ENCODE measurements around the gene DCAF10. TPM values are rescaled to one million over a fixed set of nuclear protein-coding genes. Genes with fewer than 3 reads are reported as not detected.

The DCAF10 gene
- total and polyA plus RNA-seq, 2 donors from 2014 or later = 10.6 to 28.5 TPM

- peaks cover 0 to 5% (median 4%) of the 10 kb centered on the region in 3 donors for H3K36me3 ChIP-seq (ENCODE audit: control insufficient read depth in 2 of 3, insufficient read depth in 3 of 3, low read length in 3 of 3)
- no peaks in the 10 kb centered on the region for H3K27me3 ChIP-seq (ENCODE audit: control insufficient read depth, insufficient read depth, low read length)
- no peak for FAIRE-seq
- H3K27ac ChIP-seq (ENCODE audit: low read depth in 2 of 2, low read length in 2 of 2) = no peak overlapping the region
- DNase-seq = no peak
- intact Hi-C loops (cut with DNase I) = no loop called here
- H3K4me3 ChIP-seq (ENCODE audit: low read length in 3 of 3) = no peak overlapping the region
- TF ChIP-seq, protein P1, sequence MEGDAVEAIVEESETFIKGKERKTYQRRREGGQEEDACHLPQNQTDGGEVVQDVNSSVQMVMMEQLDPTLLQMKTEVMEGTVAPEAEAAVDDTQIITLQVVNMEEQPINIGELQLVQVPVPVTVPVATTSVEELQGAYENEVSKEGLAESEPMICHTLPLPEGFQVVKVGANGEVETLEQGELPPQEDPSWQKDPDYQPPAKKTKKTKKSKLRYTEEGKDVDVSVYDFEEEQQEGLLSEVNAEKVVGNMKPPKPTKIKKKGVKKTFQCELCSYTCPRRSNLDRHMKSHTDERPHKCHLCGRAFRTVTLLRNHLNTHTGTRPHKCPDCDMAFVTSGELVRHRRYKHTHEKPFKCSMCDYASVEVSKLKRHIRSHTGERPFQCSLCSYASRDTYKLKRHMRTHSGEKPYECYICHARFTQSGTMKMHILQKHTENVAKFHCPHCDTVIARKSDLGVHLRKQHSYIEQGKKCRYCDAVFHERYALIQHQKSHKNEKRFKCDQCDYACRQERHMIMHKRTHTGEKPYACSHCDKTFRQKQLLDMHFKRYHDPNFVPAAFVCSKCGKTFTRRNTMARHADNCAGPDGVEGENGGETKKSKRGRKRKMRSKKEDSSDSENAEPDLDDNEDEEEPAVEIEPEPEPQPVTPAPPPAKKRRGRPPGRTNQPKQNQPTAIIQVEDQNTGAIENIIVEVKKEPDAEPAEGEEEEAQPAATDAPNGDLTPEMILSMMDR (IDR thresholded peaks at IDR 0.05; ENCODE audit: borderline replicate concordance, extremely low read depth, insufficient read depth) = no peak
- H3K9ac ChIP-seq (ENCODE audit: low read length in 3 of 3) = no peak overlapping the region
- H3K4me1 ChIP-seq (ENCODE audit: control insufficient read depth in 2 of 3, insufficient read depth in 2 of 3, low read depth in 1 of 3, low read length in 3 of 3) = no peaks in the 10 kb centered on the region
- H3K9me3 ChIP-seq (ENCODE audit: control insufficient read depth in 2 of 3, insufficient read depth in 1 of 3, low read length in 3 of 3) = no peaks in the 10 kb centered on the region
Observed at GRCh38 chr9:37827483-37828165, 27.0 kb downstream of the DCAF10 start.

DNA sequence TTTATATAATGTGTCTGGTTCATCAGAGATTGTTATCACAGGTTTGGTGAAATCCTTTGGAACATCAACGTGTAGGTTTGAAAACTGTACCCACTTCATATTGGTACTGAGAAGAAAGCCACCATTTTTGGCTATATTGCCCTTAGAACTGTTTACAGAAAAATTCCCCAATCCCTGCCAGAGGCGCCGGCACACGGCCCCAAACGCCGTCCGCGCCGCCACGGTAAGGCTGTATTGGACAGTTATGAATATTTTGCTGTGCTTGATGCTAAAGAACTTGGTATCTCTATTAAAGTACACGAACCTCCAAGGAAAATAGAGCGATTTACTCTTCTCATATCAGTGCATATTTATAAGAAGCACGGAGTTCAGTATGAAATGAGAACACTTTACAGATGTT is 35.2 kb downstream of the DCAF10 start:
- Histone ChIP-seq H3K27ac (ENCODE audit: low read depth in 2 of 2, low read length in 2 of 2) (no peak overlapping the region), H3K9ac (ENCODE audit: low read length in 3 of 3) (no peak overlapping the region), H3K9me3 (ENCODE audit: control insufficient read depth in 2 of 3, insufficient read depth in 1 of 3, low read length in 3 of 3) (no peaks in the 10 kb centered on the region), H3K36me3 (ENCODE audit: control insufficient read depth in 2 of 3, insufficient read depth in 3 of 3, low read length in 3 of 3) (no peaks in the 10 kb centered on the region), H3K4me1 (ENCODE audit: control insufficient read depth in 2 of 3, insufficient read depth in 2 of 3, low read depth in 1 of 3, low read length in 3 of 3) (no peaks in the 10 kb centered on the region), H3K4me3 (ENCODE audit: low read length in 3 of 3) (no peak overlapping the region), H3K27me3 (ENCODE audit: control insufficient read depth, insufficient read depth, low read length) (no peaks in the 10 kb centered on the region)
- no peak for FAIRE-seq
- DNase-seq = no peak
- TF ChIP-seq, protein P1 (IDR thresholded peaks at IDR 0.05; ENCODE audit: borderline replicate concordance, extremely low read depth, insufficient read depth) = no peak
- intact Hi-C loops (cut with DNase I) = no loop called here

DNA sequence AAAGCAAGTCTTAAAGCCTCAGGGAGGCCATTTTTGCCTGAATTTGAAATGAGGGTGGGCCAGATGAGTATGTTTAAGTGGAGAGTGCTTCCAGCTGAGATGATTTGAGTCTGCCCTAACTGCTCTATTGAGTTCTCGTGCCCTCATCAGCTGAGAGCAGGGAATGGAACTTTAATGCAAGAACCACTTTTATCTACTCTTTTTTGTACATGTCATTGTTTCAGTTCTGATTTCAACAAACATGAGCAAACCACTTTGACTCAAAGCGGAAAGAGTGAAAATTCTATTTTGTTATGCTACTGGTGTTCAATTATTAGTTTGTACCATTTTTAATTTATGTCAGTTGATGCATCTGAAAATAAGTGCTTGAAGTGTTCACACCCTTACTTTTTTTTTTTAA is 35.8 kb downstream of the DCAF10 start:
- Histone ChIP-seq H3K9ac (ENCODE audit: low read length in 3 of 3) (no peak overlapping the region), H3K36me3 (ENCODE audit: control insufficient read depth in 2 of 3, insufficient read depth in 3 of 3, low read length in 3 of 3) (no peaks in the 10 kb centered on the region), H3K9me3 (ENCODE audit: control insufficient read depth in 2 of 3, insufficient read depth in 1 of 3, low read length in 3 of 3) (no peaks in the 10 kb centered on the region), H3K4me3 (ENCODE audit: low read length in 3 of 3) (no peak overlapping the region), H3K27ac (ENCODE audit: low read depth in 2 of 2, low read length in 2 of 2) (no peak overlapping the region), H3K27me3 (ENCODE audit: control insufficient read depth, insufficient read depth, low read length) (no peaks in the 10 kb centered on the region), H3K4me1 (ENCODE audit: control insufficient read depth in 2 of 3, insufficient read depth in 2 of 3, low read depth in 1 of 3, low read length in 3 of 3) (no peaks in the 10 kb centered on the region)
- DNase-seq = no peak
- intact Hi-C loops (cut with DNase I) = no loop called here
- TF ChIP-seq, protein P1 (IDR thresholded peaks at IDR 0.05; ENCODE audit: borderline replicate concordance, extremely low read depth, insufficient read depth) = no peak
- no peak for FAIRE-seq

All from kidney (tissue), 14 donors.